Measurements from ENCODE around the gene SLBP.

Gene SLBP

GRCh38 chr4:1726146-1726934 lies 14.2 kb upstream of the SLBP start:
- peak; percentile 93 for DNase-seq (ENCODE audit: low spot score)

GRCh38 chr4:1725521-1725920 lies 13.4 kb upstream of the SLBP start:
- DNase-seq (ENCODE audit: low spot score): peak; percentile 41

GRCh38 chr4:1723131-1723801 lies 11.1 kb upstream of the SLBP start:
- no peak for DNase-seq (ENCODE audit: low spot score)

GRCh38 chr4:1722551-1723118 lies 10.5 kb upstream of the SLBP start:
- no peak for DNase-seq (ENCODE audit: low spot score)

- no peak for DNase-seq (ENCODE audit: low spot score)
These were observed 9.8 kb upstream of the SLBP start for GRCh38 chr4:1721666-1722550.

- peak; percentile 96 for DNase-seq (ENCODE audit: low spot score)
These were observed 9.0 kb upstream of the SLBP start, which contains the start of the genes TACC3 and TMEM129 for GRCh38 chr4:1721003-1721665. Gene TACC3, plus strand, starts transcription at chr4:1721521. Its CDS starts 1,901 bp downstream, at chr4:1723422. Gene TMEM129, minus strand, starts transcription at chr4:1721323. Its CDS starts 486 bp downstream, at chr4:1720837.

GRCh38 chr4:1720163-1720983 lies 8.3 kb upstream of the SLBP start:
- peak; percentile 72 for DNase-seq (ENCODE audit: low spot score)

GRCh38 chr4:1718095-1718850 lies 6.2 kb upstream of the SLBP start:
- no peak for DNase-seq (ENCODE audit: low spot score)

- DNase-seq (ENCODE audit: low spot score): no peak
These were observed 5.3 kb upstream of the SLBP start for GRCh38 chr4:1717129-1718094.

GRCh38 chr4:1716065-1716945 lies 4.2 kb upstream of the SLBP start:
- DNase-seq (ENCODE audit: low spot score): no peak

- no peak for DNase-seq (ENCODE audit: low spot score)
These were observed 3.1 kb upstream of the SLBP start for GRCh38 chr4:1715002-1715758.

GRCh38 chr4:1714303-1715001 lies 2.3 kb upstream of the SLBP start:
- no peak for DNase-seq (ENCODE audit: low spot score)

GRCh38 chr4:1713003-1713851 lies 1.1 kb upstream of the SLBP start:
- no peak for DNase-seq (ENCODE audit: low spot score)

- peak; percentile 69 for DNase-seq (ENCODE audit: low spot score)
These were observed 426 bp downstream of the SLBP start for GRCh38 chr4:1711571-1712215.
